Activated T-cell treated with anti-CD3 and anti-CD28 coated beads for 48 hours (primary cell): ENCODE data around the gene CSTPP1.
"Not testable (repeated sequence)": the region's sequence is repeated elsewhere in the genome, so short reads cannot be mapped to it uniquely, and the experiment has no call there.

Experiments used
- DNase-seq: peaks from one replicate; pipeline ENCODE4 v3.0.0-alpha.2; 2020; ENCODE audit warnings: low read depth

The CSTPP1 gene

DNA sequence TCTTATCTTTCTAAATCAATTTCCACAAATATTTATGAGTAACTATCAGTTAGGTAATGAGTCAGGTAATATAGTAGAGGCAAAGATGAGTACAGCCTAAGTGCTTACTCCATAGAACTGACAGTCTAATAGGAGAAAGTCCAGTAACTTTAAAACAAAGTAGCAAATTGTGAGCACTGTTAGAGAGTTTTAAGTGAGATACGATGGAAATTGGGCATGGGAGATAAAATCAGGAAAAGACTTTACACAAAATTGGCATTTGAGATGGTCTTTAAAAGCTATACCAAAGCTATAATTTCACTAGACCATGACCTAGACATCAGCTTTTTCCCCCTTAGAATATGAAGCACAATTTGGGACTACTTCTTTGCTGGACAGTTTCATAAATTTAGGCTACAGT, 113.7 kb downstream of the CSTPP1 start:
- no peak for DNase-seq

DNA sequence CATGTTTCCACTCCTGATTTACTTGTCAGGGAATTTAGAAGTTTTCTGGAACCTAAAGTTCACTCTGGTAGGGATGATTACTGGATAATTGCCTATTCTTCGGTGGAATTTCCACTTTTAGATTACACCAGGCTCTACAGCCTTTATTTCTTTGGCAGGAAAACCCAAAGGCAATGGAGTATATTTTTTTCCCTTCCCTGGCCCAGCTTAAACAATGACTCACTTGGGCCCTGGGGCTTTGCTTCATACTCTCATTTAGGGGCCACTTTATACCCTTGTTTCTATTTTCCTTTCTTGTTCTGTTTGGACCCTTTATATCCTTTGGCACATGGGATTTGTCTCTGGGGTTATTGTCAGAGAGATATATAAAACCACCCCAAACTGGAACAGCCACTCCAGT, 114.7 kb downstream of the CSTPP1 start:
- no peak for DNase-seq

DNA sequence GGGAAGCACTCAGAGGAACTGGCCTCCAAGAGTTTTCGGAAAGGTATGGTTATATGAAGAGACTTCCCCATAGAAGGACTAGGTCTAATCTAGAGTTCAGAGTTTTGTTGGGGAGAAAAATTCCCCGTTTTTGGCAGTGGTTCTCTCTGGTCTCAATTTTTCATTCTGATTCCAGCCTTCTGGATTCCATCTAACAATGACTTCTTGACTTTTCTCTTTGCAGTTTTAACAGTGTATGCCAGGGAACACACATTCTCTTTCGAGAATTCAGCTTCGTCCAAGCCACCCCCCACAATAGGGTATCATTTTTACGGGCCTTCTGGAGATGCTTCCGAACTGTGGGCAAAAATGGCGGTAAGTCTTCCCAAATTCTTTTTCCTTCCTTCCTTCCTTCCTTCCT, 115.6 kb downstream of the CSTPP1 start:
- DNase-seq: no peak

DNA sequence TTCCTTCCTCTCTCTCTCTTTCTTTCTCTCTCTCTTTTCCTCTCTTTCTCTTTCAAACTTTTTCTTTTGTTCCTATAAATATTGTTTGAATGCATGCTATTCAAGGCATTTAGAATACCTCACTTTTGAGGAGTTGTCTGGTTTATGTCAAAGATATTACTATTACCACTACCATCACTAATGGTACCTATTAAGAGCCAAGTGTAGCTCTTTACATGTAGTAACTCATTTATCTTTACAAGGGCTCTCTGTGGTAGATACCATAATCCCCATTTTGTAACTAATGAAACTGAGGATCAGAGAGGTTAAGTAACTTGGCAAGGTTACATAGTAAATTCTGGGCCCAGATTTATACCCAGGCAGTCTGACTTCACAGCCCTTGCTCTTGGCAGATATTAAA, 116.0 kb downstream of the CSTPP1 start:
- DNase-seq: no peak

DNA sequence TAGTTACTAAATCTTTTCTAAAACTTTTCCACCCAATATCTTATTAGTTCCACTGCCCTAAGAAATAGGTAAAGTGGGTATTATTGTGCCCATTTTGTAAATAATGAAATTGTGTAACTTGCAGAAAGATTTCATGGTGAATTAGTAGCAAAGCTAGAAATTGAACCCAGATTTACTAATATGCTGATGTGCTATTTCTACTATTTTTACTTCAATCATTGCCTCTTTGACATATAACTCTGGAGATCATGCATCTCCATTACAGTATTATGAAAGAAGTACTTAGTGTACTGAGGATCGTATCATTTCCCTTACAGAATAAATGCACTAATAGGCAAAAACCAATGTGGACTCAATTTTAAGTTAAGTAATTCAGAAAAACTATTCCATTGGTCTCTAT, 119.0 kb downstream of the CSTPP1 start:
- DNase-seq: no peak

DNA sequence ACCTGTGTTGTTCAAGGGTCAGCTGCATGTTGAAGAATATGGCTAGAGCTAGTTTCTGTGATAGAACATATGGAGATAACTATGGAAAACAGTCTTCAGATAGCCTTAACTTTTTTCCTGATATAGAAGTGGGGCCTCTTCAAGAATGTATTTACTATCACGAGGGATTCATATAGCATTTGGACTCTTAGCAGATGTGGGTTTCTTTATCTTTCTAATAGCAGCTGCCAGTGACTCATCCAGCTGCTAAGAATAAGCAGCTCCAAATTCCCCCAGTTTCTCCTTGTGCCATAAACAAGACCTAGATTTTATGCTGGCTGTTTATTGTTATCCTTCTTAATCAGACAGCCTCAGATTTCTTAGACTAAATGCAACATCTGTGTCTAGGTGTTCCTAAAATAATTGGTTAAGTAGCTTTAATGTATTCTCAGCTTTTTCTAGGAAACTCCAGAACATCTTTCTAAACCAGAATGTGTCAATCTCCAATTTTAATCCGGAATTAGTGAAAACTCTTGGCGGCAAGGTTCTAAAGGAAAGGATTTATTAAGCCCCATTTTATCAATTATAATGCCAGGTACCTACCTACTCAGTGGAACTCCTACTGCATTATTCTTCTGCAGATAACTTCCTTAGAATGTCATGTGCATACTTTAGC, 119.8 kb downstream of the CSTPP1 start:
- DNase-seq: no peak

DNA sequence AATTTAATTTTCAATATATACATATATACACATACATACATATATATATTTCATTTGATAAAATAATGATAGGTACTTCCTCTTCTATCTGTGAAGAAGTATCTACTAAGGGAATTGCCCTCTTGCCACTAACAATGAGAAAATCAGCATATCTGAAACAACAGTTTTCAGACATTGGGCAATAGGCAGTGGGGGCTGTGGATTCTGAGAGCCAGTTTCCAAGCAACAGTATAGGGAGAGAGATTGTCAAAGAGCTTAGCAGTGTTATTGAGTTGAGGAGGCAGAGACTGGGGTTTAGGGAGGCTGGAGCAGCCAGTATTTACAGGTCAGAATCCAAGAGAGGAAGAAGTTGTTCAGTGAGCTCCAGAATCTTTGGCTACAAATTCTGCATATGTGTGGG, 120.8 kb downstream of the CSTPP1 start:
- DNase-seq: no peak

DNA sequence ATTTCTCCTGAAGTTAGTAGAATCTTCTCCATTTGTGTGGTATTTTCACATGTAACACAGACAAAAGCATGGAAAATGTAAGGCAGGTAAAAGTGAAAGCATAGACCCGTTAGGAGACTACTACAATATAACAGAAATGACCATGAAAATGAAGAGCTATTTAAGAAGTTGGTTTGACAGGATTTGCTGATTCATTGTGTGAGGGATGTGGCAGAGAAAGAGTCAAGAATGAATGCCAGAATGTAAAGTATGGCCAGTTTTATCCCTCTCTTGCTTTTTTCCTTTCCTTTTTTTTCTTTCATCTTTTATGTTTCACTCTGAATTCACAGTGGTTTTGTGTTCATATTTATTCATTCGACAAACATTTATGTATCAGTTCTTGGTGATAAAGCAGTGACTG, 124.2 kb downstream of the CSTPP1 start:
- DNase-seq: no peak

DNA sequence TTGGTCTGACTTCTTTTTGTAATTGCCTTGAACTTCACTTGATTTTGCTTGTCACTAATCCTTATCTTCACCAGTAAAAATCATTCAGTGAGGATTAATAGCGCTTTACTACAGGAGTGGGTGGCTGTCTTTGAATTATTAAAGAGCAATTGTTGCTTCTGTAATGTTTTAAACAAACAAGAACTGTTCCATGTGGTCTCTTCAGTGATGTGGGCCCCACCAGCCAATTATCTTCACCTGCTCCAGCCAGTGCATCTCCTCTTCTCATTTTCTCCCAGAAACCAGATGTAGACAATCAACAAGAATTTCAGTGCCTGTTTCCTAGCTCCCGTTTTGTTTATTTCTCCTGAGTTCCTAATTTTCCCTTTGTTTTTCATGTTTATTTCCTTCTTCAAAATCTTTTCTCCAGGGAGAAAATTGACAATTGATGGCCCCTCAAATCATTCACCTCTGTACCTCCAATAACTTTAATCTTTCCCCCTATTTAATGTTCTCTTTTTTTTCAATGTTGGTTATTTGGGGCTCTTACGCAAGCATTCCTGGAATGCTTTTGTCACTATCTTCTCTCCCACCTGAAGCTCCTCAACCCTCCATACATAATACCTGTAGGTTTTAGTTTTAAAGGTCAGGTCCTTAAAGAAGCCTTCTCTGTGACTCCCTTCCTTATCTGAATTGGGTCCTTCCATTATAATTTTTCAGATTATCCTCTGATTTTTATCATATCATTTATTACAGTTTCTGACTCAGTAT, 125.0 kb downstream of the CSTPP1 start:
- DNase-seq: no peak

DNA sequence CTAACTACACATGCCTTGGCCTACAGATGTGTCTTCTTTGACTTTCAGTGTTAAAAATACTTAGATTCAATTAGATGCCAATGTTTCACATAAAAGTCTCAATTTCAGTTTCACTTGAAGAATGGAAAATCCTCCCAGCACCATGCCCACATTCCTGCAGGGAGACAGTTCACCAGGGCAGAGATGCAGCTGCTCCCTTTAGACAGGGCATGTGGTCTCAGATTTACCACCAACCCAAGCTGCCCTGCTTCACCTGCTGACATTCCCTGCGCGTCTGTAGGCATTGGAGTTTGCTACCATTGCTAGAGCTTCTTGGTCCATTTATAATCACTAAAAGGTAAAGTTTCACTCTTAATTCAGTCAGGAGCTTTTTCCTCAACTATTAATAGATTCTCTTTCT, 126.2 kb downstream of the CSTPP1 start:
- DNase-seq: no peak

DNA sequence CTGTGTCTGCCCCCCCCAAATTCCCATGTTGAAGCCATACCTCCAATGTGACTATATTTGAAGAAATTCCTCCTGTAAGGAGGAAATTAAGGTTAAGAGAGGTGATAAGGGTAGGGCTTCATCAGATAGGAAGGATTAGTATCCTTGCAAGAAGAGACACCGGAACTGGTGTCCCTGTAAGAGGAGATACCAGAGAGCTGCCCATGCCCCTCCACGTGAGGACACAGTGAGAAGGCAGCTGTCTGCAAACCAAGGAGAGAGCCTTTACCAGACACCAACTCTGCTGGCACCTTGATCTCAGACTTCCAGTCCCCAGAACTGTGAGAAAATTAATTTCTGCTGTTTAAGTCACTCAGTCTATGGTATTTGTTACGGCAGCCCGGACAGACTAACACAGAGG, 130.8 kb downstream of the CSTPP1 start:
- DNase-seq: no peak

DNA sequence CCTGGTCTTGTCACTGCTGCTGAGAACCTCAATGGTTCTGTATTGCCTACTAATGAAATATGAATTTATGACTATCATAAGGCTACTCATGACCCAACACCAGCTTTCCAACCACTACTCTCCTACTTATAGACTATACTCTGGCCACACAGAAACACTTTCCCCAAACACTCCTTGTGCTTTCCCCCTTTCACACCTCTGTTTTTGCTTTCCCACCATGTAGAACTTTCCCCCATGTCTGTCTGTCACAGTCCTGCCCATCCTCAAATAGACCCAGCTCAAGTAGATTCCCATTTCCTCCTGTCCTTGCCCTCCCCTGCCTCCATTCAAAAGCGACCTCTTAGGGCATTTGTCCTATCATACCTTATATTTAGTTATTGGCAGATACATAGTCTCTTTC, 134.2 kb downstream of the CSTPP1 start:
- no peak for DNase-seq

DNA sequence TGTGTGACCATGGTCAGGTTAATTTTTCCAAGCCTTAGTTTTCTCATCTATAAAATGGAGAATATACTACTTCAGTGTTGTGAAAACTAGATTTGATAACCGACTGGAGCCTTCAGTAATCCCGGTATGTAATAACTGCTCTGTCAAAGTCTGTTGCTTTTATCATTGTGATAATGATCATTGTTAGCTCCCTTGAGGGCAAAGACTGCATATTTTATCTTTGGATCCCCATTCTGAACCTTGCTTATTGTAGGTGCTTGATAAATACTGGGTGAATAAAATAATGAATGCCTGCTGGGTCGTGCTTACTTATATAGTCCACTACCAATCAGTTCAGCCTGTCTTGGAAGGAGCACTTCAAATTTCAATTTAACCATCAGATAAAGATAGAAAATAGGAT, 134.8 kb downstream of the CSTPP1 start:
- no peak for DNase-seq

DNA sequence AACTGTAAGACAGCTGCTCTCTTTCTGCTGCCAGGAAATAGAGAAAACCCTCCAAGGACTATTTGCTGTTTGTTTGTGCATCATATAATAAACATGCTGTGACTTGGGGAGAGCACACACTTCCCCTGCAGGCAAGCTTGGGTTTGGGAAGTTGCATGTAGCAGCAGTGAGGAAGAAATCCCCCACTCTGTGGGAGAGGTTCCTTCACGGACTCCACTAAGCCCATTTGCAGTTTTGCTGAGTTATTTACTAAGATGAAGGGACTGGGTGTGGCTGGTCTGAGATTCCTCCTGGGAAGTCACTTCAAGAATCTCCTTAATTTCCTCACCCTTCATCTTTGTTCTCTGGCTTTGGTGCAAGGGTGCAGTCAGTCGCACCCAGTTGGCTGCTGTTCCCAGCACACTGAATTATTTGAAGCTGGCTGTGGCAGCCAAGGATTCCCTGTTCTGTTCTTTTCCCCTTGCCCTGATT, 135.3 kb downstream of the CSTPP1 start:
- no peak for DNase-seq

DNA sequence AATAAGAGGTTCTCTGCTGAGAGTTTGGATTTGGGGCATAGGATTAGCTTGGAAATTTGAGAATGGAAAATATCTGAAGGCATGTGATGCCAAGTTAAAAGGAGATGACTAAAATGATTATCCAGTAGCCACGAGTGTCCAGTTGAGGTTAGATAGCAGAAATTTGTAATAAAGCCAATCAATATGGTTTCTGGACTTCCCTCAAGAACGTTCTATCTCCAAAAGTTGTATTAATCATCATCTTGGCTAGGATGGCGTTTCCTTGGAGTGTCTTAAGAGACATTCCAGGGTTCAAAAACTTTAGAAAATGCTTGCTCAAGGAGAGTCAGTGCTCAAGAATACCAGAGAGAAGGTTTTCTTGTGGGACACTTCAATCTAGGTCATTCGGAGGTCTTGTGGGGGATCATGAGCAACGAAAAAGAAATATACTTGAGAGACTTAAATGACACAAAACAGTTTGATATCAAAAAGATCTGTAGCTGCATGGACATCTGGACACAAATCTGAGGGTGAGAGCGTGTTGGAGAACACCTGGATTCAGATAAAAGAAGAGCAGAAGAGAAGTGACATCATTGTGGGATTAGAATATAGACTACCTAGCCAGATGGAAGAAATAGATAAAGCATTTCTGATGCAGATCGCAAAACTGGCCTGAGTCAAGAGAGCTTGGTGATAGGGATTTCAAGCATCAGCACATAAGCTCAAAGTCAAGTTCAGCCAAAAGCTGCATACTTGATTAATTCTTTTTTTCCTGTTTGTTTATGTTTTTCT, 142.4 kb downstream of the CSTPP1 start:
- no peak for DNase-seq

DNA sequence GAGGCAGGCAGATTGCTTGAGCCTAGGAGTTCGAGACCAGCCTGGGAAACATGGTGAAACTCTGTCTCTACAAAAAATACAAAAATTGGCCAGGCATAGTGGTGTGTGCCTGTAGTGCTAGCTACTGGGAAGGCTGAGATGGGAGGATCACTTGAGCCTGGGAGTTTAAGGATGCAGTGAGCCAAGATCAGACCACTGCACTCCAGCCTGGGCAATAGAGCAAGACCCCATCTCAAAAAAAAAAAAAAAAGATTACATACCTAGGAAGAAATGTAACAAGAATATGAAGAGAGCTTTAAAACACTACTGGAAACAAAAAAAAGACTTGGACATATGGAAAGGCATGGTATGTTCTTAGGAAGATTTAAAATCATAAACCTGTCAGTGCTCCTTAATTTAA, 144.2 kb downstream of the CSTPP1 start:
- DNase-seq: not testable (repeated sequence)

DNA sequence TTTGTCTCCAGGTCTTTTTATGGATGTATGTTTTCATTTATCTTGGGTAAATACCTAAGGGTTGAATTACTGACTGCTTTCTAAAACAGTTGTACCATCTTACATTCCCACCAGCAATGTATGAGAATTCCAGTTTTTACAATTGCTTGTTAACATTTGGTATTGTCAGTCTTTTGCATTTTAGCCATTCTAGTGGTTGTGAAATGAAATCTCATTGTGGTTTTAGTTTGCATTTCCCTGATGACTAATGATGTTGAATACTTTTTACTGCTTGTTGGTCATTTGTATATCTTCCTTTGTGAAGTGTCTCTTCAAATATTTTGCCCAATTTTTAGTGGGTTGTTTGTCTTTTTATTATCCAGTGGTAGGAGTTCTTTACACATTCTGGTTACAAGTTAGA, 147.4 kb downstream of the CSTPP1 start:
- no peak for DNase-seq

DNA sequence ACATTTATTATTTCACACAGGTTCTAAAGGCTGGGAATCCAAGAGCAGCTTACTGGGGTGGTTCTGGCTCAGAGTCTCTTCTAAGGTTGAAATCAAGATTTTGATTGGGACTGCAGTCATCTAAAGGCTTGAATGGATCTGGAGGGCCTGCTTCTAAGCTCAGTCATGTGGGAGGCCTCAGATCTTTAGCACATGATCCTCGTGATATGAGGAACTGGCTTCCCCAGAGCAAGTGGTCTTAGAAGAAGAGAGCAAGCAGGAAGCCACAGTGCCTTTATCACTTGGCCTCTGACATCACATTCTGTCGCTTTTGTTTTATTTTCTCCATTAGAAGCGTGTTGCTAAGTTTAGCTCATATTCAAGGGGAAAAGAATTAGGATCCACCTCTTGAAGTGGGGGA, 151.2 kb downstream of the CSTPP1 start:
- no peak for DNase-seq

DNA sequence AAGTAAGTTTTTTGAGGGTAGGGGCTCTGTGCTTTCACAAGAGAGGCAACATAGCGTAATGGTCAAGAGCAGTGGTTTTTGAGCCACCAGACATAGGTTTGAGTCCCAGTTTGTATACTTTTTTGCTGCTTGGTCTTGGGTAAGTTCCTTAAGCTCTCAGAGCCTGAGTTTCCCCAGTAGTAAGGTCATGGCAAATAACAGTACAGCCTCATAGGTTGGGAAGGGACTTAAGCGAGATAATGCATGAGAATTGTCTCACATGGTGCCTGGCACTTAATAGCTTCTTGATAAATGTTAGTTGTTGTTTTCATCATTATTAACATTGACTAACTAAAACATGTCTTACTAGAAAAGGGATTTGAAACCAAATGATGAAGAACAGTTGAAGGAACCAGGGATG, 157.0 kb downstream of the CSTPP1 start:
- no peak for DNase-seq

DNA sequence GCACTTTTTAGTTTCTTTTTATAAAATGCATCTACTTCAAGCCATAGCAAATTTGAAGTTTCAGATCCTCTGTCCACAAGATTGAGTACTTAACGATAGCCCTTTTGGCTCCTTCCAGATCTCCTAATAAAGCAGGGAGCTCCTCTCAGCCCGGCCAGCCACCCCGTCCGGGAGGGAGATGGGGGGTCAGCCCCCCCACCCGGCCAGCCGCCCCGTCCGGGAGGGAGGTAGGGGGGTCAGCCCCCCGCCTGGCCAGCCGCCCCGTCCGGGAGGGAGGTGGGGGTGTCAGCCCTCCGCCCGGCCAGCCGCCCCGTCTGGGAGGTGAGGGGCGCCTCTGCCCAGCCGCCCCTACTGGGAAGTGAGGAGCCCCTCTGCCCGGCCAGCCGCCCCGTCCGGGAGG, 160.3 kb downstream of the CSTPP1 start:
- not testable (repeated sequence) for DNase-seq

DNA sequence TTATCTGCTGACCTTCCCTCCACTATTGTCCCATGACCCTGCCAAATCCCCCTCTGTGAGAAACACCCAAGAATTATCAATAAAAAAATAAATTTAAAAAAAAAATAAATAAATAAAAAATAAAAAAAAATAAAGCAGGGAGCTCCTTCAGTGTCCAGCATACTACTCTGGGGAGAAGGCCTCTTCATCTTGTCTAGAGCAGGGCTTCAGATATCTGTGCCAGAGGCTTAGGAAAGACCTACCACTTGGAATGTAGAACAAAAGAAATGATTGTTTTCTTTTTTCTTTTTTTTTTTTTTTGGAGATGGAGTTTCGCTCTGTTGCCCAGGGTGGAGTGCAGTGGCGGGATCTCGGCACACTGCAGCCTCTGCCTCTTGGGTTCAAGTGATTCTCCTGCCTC, 161.7 kb downstream of the CSTPP1 start:
- DNase-seq: not testable (repeated sequence)

DNA sequence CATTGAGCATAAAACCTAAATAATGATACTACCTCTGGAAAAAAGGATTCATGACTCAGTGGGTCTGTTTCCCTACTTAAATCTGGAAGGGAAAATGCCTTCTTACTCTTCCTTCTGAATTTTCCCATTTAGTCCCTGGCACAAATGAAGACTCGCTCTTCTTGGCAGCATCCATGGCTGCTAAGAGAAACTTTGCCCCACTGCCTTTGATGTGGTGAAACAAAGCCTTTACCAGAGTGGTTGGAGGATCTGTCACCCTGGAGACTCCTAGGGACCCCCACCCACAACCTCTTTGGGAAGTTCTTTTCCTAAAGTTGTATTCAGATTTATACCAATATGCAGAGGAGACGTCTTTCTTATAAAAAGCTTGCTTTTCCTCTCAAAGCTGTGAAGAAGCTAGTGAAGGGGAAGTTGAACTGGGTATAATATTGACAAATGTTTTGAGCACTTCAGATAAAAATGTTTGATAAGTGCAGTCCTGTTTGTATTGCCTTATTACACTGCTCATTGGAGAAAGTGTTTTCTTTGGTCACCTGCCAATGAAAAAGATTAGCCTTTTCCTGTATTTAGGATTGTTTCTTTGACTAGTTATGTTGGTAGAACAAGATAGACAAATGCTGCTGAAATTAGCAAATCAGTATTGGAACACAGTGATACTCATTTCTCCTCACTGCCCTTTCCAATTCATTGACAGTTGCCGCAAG, 162.8 kb downstream of the CSTPP1 start:
- no peak for DNase-seq

DNA sequence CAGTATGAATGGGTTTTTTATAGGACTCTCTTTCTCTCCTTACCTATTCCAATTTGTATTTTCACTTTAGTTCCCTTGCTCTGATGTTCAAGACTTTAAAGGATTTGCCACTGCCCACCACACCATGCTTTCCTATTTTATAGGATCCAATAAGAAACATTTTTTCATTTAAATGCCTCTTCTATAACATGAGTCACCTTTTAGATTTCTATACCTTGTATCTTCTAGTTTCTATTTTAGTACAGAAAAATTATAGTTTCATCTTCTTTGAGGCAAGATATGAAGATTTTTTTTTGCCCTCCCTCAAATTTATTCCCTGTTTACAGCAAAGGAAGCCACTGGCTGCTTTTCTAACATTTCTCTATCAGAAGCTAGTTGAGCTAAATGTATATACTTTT, 163.4 kb downstream of the CSTPP1 start:
- DNase-seq: no peak
